ENCODE data around the gene CPNE1.
"Not testable (repeated sequence)": the region's sequence is repeated elsewhere in the genome, so short reads cannot be mapped to it uniquely, and the experiment has no call there.

The CPNE1 gene

GRCh38 chr20:35664466-35665206, at the start of gene CPNE1, which contains the start of gene RBM12:
Gene CPNE1, minus strand, starts transcription at chr20:35664900. Its CDS starts 31,977 bp downstream, at chr20:35632923.
Gene RBM12, minus strand, starts transcription at chr20:35664900. Its CDS starts 9,578 bp downstream, at chr20:35655322.
- no peak for TF ChIP-seq CTCF (IDR thresholded peaks at IDR 0.05; ENCODE audit: low read depth, low read length)
- H3K4me3 ChIP-seq (replicated peaks in 1 of 2; ENCODE audit: low read depth in 2 of 2, low read length in 2 of 2) = peak within 1 kb of the TSS; percentile 90 to 98
- peak; percentile 93 to 95 for DNase-seq (ENCODE audit: low read depth in 2 of 2)

GRCh38 chr20:35714127-35714526, 49.4 kb upstream of the CPNE1 start:
- DNase-seq (ENCODE audit: low read depth in 2 of 2) = no peak
- H3K4me3 ChIP-seq (replicated peaks in 1 of 2; ENCODE audit: low read depth in 2 of 2, low read length in 2 of 2) = no peak overlapping the region
- no peak for TF ChIP-seq CTCF (IDR thresholded peaks at IDR 0.05; ENCODE audit: low read depth, low read length)

GRCh38 chr20:35713120-35713519, 48.4 kb upstream of the CPNE1 start:
- not testable (repeated sequence) for H3K4me3 ChIP-seq (replicated peaks in 1 of 2; ENCODE audit: low read depth in 2 of 2, low read length in 2 of 2); DNase-seq (ENCODE audit: low read depth in 2 of 2)

- TF ChIP-seq CTCF (IDR thresholded peaks at IDR 0.05; ENCODE audit: low read depth, low read length) = no peak
These were observed 47.0 kb upstream of the CPNE1 start for GRCh38 chr20:35711588-35712209.

GRCh38 chr20:35710884-35711587, 46.3 kb upstream of the CPNE1 start:
- no peak for TF ChIP-seq CTCF (IDR thresholded peaks at IDR 0.05; ENCODE audit: low read depth, low read length)
- no peak overlapping the region for H3K4me3 ChIP-seq (replicated peaks in 1 of 2; ENCODE audit: low read depth in 2 of 2, low read length in 2 of 2)

More at GRCh38 chr20:35711588-35712209, 47.0 kb upstream of the CPNE1 start:
- H3K4me3 ChIP-seq (replicated peaks in 1 of 2; ENCODE audit: low read depth in 2 of 2, low read length in 2 of 2) = no peak overlapping the region
- DNase-seq (ENCODE audit: low read depth in 2 of 2) = peak in 1 of 2 donors; percentile 1

GRCh38 chr20:35710039-35710438, 45.3 kb upstream of the CPNE1 start:
- no peak for TF ChIP-seq CTCF (IDR thresholded peaks at IDR 0.05; ENCODE audit: low read depth, low read length)
- no peak for DNase-seq (ENCODE audit: low read depth in 2 of 2)

More at GRCh38 chr20:35710884-35711587, 46.3 kb upstream of the CPNE1 start:
- peak in 1 of 2 donors; percentile 2 for DNase-seq (ENCODE audit: low read depth in 2 of 2)

GRCh38 chr20:35709259-35709658, 44.6 kb upstream of the CPNE1 start:
- DNase-seq (ENCODE audit: low read depth in 2 of 2) = no peak
- TF ChIP-seq CTCF (IDR thresholded peaks at IDR 0.05; ENCODE audit: low read depth, low read length) = no peak
- H3K4me3 ChIP-seq (replicated peaks in 1 of 2; ENCODE audit: low read depth in 2 of 2, low read length in 2 of 2) = no peak overlapping the region

More at GRCh38 chr20:35710039-35710438, 45.3 kb upstream of the CPNE1 start:
- H3K4me3 ChIP-seq (replicated peaks in 1 of 2; ENCODE audit: low read depth in 2 of 2, low read length in 2 of 2) = no peak overlapping the region
